Mammary epithelial cell (primary cell): ENCODE measurements around the gene EMILIN2.
"Not testable (repeated sequence)": the region's sequence is repeated elsewhere in the genome, so short reads cannot be mapped to it uniquely, and the experiment has no call there.

ENCODE experiments used
- CTCF ChIP-seq, 2 donors: IDR thresholded peaks in 1 of 2; conservative IDR thresholded peaks in 1 of 2; 2 replicates each; pipeline ENCODE4 v1.5.1; 2011 to 2012; ENCODE audit warnings: inconsistent platforms in 2 of 2, low read length in 2 of 2, mild to moderate bottlenecking in 2 of 2, control low read depth in 1 of 2, low read depth in 1 of 2; ENCODE audit not compliant: insufficient read depth in 1 of 2; ENCODE audit errors: extremely low read depth in 1 of 2
- EZH2 ChIP-seq: IDR thresholded peaks from 2 replicates; pipeline ENCODE4 v1.6.1; 2012; ENCODE audit warnings: low read length, inconsistent platforms, borderline replicate concordance

- TF ChIP-seq CTCF (conservative IDR thresholded peaks at IDR 0.05 in 1 of 2, IDR thresholded peaks at IDR 0.05 in 1 of 2; ENCODE audit: extremely low read depth in 1 of 2, insufficient read depth in 1 of 2, low read depth in 1 of 2, low read length in 2 of 2); EZH2: not testable (repeated sequence)
Measured at GRCh38 chr18:2808640-2809039, 38.2 kb upstream of the EMILIN2 start.
